ENCODE results near the gene TMEM31. TPM values are rescaled to one million over a fixed set of nuclear protein-coding genes. Genes with fewer than 3 reads are reported as not detected.

Gene TMEM31
- total and polyA plus RNA-seq, 2 donors (not counting 3 experiments of a cell fraction or from before 2014, with no cell fraction given) = not detected

DNA sequence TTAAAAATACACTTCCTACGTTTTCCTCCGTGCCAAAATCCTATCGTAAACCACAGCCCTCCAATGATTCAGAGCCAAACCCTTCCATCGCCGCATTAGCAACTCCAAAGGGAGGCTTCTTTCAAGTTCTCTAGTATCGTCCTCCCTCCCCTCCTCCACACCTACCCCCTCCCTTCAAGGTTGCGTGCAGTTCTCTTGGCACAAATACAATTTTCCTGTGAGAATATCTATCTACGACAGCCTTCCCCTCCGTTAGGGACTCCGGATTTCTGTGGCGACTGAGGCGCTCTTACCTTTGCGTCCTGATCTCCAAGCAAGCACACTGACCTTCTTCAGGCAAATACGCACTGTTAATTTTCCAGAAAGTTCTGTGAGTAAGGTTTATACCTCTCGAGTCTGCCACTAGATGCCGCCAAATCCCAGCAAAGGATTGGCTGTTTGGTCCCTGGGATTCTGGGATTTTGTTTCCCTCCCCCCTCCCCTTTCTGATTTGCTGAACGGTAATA is 23.0 kb upstream of the TMEM31 start:
- Histone ChIP-seq H3K4me1 (ENCODE audit: control insufficient read depth, extremely low read depth, insufficient read depth, low read length) (peaks cover 20% of the 10 kb centered on the region), H3K4me2 (ENCODE audit: insufficient read depth, low read length) (peak overlapping the region; percentile 81), H3K9me1 (replicated peaks; ENCODE audit: control insufficient read depth, extremely low read depth, insufficient read depth, low read length) (no peaks in the 10 kb centered on the region), H3K79me2 (ENCODE audit: control insufficient read depth, insufficient read depth, low read length) (peaks cover 26% of the 10 kb centered on the region), H3K27me3 (ENCODE audit: control insufficient read depth in 2 of 2, insufficient read depth in 2 of 2, low read length in 2 of 2) (no peaks in the 10 kb centered on the region), H3K9ac (replicated peaks; ENCODE audit: extremely low read depth, insufficient read depth, low read length) (peak overlapping the region; percentile 99), H3K4me3 (replicated peaks in 1 of 3; ENCODE audit: insufficient read depth in 1 of 3, low read depth in 1 of 3, low read length in 3 of 3) (peak overlapping the region; percentile 54 to 97 (median 85)), H4K20me1 (replicated peaks; ENCODE audit: control insufficient read depth, extremely low read depth, insufficient read depth, low read length) (no peaks in the 10 kb centered on the region), H3K9me3 (replicated peaks; ENCODE audit: control insufficient read depth, insufficient read depth, low read length) (no peaks in the 10 kb centered on the region), H3K36me3 (ENCODE audit: control insufficient read depth in 2 of 2, extremely low read depth in 1 of 2, insufficient read depth in 2 of 2, low read length in 2 of 2) (peaks cover 0 to 9% of the 10 kb centered on the region in 2 experiments), H2AFZ (ENCODE audit: low read depth, low read length) (peak overlapping the region; percentile 84), H3K27ac (ENCODE audit: insufficient read depth, low read depth, low read length) (peak overlapping the region; percentile 98)
- FAIRE-seq = peak; percentile 31
- ChIA-PET CTCF (interaction anchor here (0.6 kb wide), 1 partner anchor 58 kb away, joined by 3 read pairs; no protein-coding TSS in a partner anchor), POLR2A (interaction anchor here (0.7 kb wide), 3 partner anchors 9 to 80 kb away, joined by 3 to 7 read pairs (median 4); partner anchors contain the start of gene TCEAL3)
- intact Hi-C loops (cut with micrococcal nuclease) = loop anchor here (1.0 to 5.0 kb wide), 8 partner anchors 87 to 479 kb away; partner anchors contain the start of genes FAM199X, TCEAL4 and ZCCHC18
- BruUV-seq (replicated peaks) = TSS peak; percentile 40
- peak; percentile 79 for DNase-seq (ENCODE audit: low read depth, low spot score)
- TF ChIP-seq CTCF (IDR thresholded peaks at IDR 0.05; ENCODE audit: extremely low read depth in 1 of 2, insufficient read depth in 1 of 2, low read depth in 1 of 2, low read length in 2 of 2) = peak; percentile 62 to 71
- TF ChIP-seq POLR2AphosphoS5 (IDR thresholded peaks at IDR 0.05; ENCODE audit: insufficient read depth, low read depth, low read length) = no peak
- no peak for TF ChIP-seq GATA2 (IDR thresholded peaks at IDR 0.05; ENCODE audit: insufficient read depth, insufficient read length, low read depth, low read length)
- dilution Hi-C loops (cut with MboI; ENCODE audit: extremely low pct_ligation_motif_present, low sequenced_read_pairs) = no loop called here

DNA sequence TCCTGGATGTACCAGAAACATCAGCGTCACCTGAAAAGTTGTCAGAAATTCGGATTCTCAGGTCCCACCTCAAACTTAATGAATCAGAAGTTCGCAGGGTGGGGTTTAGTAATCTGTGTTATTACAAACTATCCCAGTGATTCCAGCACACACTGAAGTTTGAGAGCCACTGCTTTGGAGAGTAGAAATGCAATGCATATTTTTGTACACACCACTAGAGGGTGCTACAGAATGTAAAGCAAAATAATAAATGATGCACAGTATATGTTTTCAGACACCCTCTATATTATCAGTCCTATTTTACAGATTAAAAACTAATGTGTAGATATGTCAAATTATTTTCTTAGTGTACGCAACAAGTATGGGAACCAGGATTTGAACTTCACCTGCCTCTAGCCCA is 21.8 kb upstream of the TMEM31 start:
- H3K79me2 ChIP-seq (ENCODE audit: control insufficient read depth, insufficient read depth, low read length) = peaks cover 21% of the 10 kb centered on the region
- no peak overlapping the region for H3K27ac ChIP-seq (ENCODE audit: insufficient read depth, low read depth, low read length)
- peaks cover 0 to 9% of the 10 kb centered on the region in 2 experiments for H3K36me3 ChIP-seq (ENCODE audit: control insufficient read depth in 2 of 2, extremely low read depth in 1 of 2, insufficient read depth in 2 of 2, low read length in 2 of 2)
- H3K9me3 ChIP-seq (replicated peaks; ENCODE audit: control insufficient read depth, insufficient read depth, low read length) = no peaks in the 10 kb centered on the region
- DNase-seq (ENCODE audit: low read depth, low spot score) = peak; percentile 29
- BruUV-seq (replicated peaks) = no TSS peak
- no peak overlapping the region for H2AFZ ChIP-seq (ENCODE audit: low read depth, low read length)
- no peaks in the 10 kb centered on the region for H4K20me1 ChIP-seq (replicated peaks; ENCODE audit: control insufficient read depth, extremely low read depth, insufficient read depth, low read length)
- intact Hi-C loops (cut with micrococcal nuclease) = loop anchor here (1.0 to 5.0 kb wide), 5 partner anchors 85 to 478 kb away; partner anchors contain the start of genes FAM199X and ZCCHC18
- peaks cover 17% of the 10 kb centered on the region for H3K4me1 ChIP-seq (ENCODE audit: control insufficient read depth, extremely low read depth, insufficient read depth, low read length)
- FAIRE-seq = no peak
- POLR2A ChIA-PET = no interaction called here
- H3K9ac ChIP-seq (replicated peaks; ENCODE audit: extremely low read depth, insufficient read depth, low read length) = no peak overlapping the region
- no peaks in the 10 kb centered on the region for H3K9me1 ChIP-seq (replicated peaks; ENCODE audit: control insufficient read depth, extremely low read depth, insufficient read depth, low read length)
- CTCF ChIA-PET = no interaction called here
- no peak overlapping the region for H3K4me3 ChIP-seq (replicated peaks in 1 of 3; ENCODE audit: insufficient read depth in 1 of 3, low read depth in 1 of 3, low read length in 3 of 3)
- TF ChIP-seq CTCF (IDR thresholded peaks at IDR 0.05; ENCODE audit: extremely low read depth in 1 of 2, insufficient read depth in 1 of 2, low read depth in 1 of 2, low read length in 2 of 2) (peak; percentile 37 to 42), POLR2AphosphoS5 (IDR thresholded peaks at IDR 0.05; ENCODE audit: insufficient read depth, low read depth, low read length) (no peak), POLR2A (IDR thresholded peaks at IDR 0.05; ENCODE audit: low read depth, low read length) (no peak), FOS (IDR thresholded peaks at IDR 0.05; ENCODE audit: borderline replicate concordance, insufficient read depth, low read length) (no peak), MYC (IDR thresholded peaks at IDR 0.05; ENCODE audit: low read depth, low read length) (no peak), EZH2 (IDR thresholded peaks at IDR 0.05; ENCODE audit: borderline replicate concordance, low read depth, low read length, severe bottlenecking) (no peak)
- H3K4me2 ChIP-seq (ENCODE audit: insufficient read depth, low read length) = peak overlapping the region; percentile 81
- no peaks in the 10 kb centered on the region for H3K27me3 ChIP-seq (ENCODE audit: control insufficient read depth in 2 of 2, insufficient read depth in 2 of 2, low read length in 2 of 2)
- dilution Hi-C loops (cut with MboI; ENCODE audit: extremely low pct_ligation_motif_present, low sequenced_read_pairs) = no loop called here
